HG02678 (cell line): ENCODE measurements around the gene ALDH8A1.

Source experiments
- ATAC-seq: cut with Tn5 transposase; IDR thresholded peaks from one replicate; pipeline ENCODE4 v1.9.1; 2021; ENCODE audit warnings: mild to moderate bottlenecking, moderate library complexity; ENCODE audit not compliant: unreplicated experiment

Gene ALDH8A1

DNA sequence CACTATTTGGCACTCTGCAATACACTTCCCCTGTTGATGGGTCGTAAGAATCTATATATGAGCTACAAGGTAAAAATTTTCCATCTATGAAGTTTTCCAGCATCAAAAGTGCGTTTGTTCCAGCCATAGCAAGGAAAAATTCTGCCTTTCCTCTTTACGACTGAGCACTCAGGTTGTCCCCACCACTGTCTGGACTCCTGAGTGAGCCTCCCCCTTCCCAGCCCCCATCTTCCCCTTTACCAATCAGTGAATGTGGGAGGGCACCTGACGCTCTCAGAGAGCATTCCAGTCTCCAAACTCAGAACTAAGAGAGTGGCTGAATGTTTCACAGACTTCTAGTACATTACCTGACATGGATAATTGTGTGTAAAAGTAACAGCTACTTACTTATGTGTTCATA, at the start of gene ALDH8A1:
TSS of gene ALDH8A1 (minus strand) at position 175 of the 400 bp plus-strand sequence. CDS start at position 127, 48 bp downstream.
- ATAC-seq: no peak

- no peak for ATAC-seq
These were observed 49.2 kb upstream of the ALDH8A1 start for GRCh38 chr6:134999107-134999506.

DNA sequence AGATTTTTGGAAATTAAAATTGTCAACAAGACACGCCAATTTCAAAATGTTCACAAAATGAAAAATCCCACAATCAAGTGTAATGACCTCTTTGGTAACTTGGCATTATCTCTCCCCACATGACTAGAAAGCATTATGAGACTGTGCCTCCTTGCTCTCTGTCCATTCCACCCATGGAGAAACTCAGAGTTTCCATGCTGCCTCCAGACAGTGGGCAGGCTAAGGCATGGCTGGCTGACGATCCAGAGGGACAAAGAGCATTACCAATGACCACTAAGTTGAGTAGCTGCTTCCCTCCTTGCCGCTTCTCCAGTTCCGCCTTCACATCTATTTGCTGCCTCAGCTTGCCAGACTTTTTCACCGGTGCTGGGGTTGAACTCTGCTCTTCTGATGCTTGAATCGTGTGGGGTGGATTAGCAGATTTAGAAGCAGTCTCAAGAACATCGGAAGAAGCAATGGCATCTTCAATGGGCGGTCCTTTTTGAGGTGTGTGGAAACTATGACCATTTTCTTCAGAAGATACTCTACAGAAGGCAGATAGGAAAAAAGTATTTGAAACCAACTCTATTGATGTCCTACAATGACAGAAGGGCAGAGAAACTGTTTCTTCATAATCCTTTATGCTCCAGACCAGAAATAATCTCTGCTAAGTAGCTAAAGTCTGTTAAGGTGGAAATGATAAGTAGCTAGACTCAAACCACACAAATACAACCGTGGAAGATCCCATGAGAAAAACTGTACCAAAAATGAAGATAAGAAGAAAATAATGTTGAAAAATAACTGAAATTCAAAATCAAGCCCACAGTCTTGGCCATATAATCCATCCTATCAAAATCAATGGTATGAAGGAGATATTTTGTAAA, 47.5 kb upstream of the ALDH8A1 start:
- ATAC-seq: no peak

DNA sequence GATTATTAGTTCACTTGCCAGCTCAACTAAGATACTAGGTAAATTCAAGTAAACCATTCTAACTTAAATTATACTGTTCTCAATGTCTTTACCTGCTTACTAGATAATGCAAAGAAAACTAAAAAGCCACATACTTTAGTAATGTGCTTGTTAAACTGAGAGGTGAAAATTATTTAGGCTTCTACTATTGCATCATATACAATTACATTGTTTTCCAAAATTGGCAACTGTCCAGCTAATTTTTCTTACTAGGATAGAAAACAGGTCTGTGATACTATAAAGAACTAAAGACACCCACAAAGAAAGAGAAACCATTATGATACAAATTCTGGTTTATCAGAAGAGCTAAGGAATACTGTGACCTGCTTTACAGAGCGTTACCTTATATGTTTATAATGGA, 45.6 kb upstream of the ALDH8A1 start:
- no peak for ATAC-seq

DNA sequence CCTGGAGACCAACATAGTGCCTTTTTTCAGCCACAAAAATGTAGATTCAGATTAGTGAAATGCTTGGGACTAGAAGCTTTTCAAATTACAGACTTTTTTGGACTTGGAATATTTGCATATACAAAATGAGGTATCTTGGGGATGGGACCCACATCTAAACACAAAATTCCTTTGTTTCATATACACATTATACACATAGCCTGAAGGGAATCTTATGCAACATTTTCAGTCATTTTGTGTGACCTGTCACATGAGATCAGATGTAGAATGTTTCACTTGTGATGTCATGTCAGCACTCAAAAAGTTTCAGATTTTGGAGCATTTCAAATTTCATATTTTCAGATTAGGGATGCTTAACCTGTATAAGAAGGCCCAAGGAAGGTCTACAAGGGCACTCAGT, 44.5 kb upstream of the ALDH8A1 start:
- no peak for ATAC-seq

DNA sequence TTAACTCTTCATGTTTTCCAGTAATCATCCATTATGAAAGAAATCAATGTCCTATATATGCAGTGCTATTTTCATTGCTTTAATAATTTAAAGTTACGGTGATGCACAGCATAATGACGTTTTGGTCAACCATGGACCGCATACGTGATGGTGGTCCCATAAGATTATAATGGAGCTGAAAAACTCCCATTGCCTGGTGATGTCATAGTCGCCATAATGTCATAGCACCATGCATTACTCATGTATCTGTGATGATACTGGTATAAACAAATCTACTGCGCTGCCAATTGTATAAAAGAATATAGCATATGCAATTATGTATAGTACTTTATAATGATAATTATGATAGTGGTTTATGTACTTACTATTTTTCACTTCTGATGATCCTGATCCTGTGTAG, 42.3 kb upstream of the ALDH8A1 start:
- no peak for ATAC-seq

DNA sequence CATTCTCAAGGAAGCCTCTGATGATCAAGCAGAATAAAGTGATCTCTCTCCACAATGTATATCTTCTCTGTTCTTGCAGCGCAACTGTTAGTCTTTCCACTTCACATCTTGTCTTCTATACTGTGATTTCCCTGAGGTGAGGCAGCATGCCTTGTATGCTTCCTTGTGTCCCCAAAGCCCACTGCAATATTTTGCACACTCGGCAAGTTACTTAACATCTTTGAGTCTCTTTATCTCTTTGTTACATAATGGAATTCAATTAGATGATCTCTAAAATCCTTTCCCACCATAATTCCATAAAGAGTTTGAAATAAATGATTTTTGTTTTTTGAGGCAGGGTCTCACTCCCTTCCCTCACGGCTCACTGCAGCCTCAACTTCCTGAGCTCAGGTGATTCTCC, 40.4 kb upstream of the ALDH8A1 start:
- no peak for ATAC-seq

GRCh38 chr6:134984821-134985220, 34.9 kb upstream of the ALDH8A1 start:
- ATAC-seq: no peak

- no peak for ATAC-seq
These were observed 33.9 kb upstream of the ALDH8A1 start for GRCh38 chr6:134983823-134984222.

DNA sequence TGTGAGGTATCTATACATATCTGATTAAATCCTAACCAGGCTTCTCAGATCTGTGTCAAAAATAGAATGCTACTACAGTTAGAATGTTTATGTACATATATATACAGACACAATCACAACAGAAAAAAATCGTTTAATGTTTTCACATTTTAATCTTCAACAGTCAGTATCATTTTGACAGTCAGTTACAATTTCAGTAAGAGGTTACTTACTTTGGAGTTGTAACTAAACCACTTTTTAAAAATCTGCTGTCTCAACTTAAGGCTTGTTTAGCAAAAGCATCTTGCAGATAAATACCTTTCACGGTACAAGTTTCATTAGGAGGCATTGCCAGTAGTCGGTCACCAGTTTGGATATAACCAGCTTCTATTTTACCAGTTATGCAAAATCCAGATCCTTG, 32.3 kb upstream of the ALDH8A1 start:
- ATAC-seq: no peak

DNA sequence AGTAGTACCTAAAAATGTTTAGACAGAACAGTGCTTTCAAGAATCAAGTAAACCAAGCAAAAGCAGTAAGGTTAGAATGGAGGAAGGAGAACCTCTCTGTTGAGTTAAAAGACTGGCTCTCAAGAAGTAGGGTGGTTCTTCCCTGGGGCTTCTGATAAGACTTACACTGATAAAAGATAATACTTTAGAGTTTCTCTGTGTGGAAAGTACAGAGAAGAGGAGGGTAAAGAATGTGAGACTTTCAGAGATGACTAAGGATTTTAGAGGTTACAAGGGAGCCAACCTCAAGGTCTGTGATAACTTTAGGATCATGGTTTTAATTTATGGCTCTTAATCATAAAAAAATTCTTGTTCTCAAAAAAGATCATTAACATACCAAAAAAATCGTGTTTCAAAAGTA, 30.9 kb upstream of the ALDH8A1 start:
- ATAC-seq: no peak

DNA sequence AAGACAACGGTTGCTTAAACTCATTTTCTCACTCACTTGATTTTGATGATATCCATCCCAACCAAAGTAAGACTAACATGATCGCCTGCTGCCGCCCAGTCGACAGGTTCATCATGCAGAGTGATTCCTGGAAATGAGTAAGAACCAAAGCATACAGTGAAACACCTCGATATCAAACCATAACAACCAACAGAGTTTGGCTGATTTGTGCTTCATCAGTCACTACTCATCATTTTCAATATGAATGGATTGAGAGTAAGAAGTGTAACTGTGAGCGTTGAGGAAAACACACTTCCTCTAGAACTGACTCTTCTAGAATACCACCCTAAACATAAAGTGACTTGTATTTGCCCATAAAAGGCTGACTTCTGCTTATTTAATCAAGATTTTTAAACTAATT, 29.2 kb upstream of the ALDH8A1 start:
- ATAC-seq: peak; percentile 85

GRCh38 chr6:134974370-134974769, 24.5 kb upstream of the ALDH8A1 start:
- ATAC-seq: no peak

DNA sequence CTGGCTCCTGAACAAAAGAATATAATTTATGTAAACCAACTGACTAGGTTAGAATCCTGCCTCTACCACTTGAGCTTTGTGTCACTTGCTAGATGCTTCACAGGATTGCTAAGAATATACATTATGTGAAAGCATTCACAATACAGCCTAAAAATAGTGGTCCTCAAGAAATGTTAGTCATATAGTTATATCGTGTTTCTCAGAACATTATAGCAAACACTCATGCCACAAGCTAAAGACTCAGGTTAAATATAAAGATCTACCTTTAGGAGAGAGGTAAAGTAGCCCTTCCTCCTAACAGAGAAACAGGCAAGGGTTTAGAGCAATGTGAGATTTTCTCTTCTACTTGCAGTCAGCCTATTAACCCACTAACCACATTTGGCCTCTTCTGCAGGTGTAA, 17.8 kb upstream of the ALDH8A1 start:
- ATAC-seq: no peak

DNA sequence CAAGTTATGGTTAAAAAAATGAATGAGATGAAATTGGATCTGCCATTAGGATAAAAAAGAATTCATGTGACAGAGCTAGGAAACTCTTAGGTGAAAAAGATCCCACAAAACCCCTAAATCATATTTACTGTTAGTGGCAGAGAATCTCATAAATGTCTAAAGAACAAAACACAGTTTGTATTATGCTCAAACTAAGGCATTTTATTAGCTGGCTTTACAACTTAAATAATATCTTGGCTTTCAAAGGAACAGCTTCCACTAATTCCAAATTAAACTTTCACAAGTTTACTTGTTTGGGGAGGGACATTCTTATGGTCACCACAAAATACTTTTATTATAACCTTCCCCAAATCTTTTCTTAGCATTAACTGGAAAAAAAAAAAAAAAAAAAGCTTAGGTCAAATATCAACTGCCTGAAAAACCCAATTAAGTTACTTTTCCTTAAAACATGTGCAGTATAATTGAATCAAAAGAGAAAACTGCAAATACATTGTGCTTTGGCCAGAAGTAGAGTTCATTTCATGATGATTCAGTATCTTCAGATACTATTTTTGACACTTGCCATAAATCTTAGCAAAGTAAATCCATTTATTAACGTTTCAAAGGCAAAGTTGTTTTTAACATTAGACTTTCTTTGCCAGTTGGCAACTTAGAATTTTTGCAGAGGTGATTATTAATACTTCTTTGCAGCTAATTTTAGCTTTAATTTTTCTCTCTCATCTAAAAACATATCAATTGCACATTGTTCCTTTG, 14.7 kb upstream of the ALDH8A1 start:
- no peak for ATAC-seq

- ATAC-seq: no peak
These were observed 12.5 kb upstream of the ALDH8A1 start for GRCh38 chr6:134962421-134962820.

- ATAC-seq: no peak
These were observed 11.5 kb upstream of the ALDH8A1 start for GRCh38 chr6:134961366-134961765.

DNA sequence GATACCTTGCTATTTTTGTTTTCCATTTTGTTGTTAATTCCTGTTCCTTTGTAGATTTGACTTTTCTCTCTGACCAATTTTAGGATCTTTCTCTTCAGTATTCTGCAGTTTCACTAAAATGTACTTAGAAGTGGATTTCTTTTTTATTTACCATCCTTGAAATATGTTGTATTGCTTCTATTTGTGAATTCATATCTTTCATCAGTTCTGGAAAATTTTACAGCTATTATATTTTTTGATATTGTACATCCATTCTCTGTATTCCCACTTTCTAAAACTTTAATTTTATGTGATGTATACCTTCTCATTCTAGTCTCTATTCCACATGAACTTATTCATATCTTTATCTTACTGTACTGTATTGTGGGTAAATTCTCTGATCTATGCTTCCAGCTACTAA, 9.7 kb upstream of the ALDH8A1 start:
- no peak for ATAC-seq

- ATAC-seq: no peak
These were observed 6.8 kb upstream of the ALDH8A1 start for GRCh38 chr6:134956676-134957075.

DNA sequence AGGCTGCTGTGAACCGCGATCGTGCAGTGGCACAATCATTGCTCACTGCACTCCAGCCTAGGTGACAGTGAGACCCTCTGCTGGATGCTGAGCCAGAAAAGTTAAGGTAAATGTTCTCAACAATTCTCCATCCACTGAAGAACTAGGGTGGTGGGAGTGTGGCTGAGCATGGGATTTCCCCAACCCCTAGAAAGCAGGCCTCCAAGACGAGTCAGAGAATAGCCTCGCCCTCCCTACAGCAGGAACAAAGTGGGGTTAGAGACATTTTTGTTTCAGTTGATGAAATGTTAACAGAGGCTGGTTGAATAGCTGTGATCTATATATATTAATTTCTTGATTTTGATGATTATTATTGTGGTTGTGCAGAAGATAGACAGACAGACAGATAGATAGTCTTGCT, 6.1 kb upstream of the ALDH8A1 start:
- no peak for ATAC-seq

DNA sequence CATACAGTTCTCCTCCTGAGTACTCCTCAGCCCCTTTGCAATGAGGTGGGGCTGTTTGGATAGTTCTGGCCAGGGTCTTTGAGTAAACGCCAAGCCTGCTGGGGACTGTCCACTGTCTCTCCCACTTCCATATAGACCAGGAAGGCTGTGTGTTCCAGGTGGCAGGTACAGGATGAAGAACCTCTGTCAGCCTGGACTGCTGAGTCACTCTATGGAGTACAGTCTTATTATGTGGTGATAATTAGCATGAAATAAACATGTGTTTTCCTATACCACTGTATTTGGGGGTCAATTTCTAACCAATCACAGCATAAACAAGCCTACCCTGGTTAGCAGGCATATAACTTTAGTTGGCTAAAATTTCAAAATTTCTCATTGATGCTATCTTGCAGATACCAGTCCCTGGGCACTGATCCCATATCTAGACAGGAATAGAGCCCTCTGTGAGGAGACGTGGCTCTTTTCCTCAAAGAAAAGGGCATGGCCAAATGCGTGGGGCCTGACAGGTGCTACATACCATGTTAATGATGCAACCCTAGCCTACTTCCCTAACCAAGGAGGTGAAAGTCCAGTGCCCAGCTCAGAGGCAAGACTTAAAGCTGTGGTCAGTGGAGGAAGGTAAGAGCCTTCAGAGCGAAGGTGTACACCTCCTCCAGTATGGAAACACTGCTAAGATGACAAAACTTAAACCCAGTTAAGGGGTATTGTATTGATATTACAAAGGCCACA, 4.5 kb upstream of the ALDH8A1 start:
- no peak for ATAC-seq
